Ishikawa (cell line): ENCODE measurements around the gene HTR3D.

Source experiments
- CEBPB ChIP-seq: IDR thresholded peaks from 2 replicates; pipeline ENCODE4 v1.6.1; 2012
- CREB1 ChIP-seq: IDR thresholded peaks from 2 replicates; pipeline ENCODE4 v1.6.1; 2012; ENCODE audit warnings: low read depth
- EGR1 ChIP-seq: IDR thresholded peaks from 2 replicates; pipeline ENCODE4 v1.6.1; 2012
- EP300 ChIP-seq: IDR thresholded peaks from 2 replicates; pipeline ENCODE4 v1.6.1; 2012; ENCODE audit warnings: borderline replicate concordance
- FOXM1 ChIP-seq: IDR thresholded peaks from 2 replicates; pipeline ENCODE4 v1.6.1; 2012; ENCODE audit warnings: low read depth, borderline replicate concordance
- NFIC ChIP-seq: IDR thresholded peaks from 2 replicates; pipeline ENCODE4 v1.6.1; 2012
- RAD21 ChIP-seq: IDR thresholded peaks from 2 replicates; pipeline ENCODE4 v1.6.1; 2012; ENCODE audit warnings: low read depth
- REST ChIP-seq: IDR thresholded peaks from 2 replicates; pipeline ENCODE4 v1.6.1; 2012; ENCODE audit warnings: low read depth, mild to moderate bottlenecking
- TAF1 ChIP-seq: IDR thresholded peaks from 2 replicates; pipeline ENCODE4 v1.6.1; 2012; ENCODE audit warnings: low read depth, mild to moderate bottlenecking
- TCF12 ChIP-seq: IDR thresholded peaks from 2 replicates; pipeline ENCODE4 v1.6.1; 2012; ENCODE audit warnings: low read depth
- TEAD4 ChIP-seq: IDR thresholded peaks from 2 replicates; pipeline ENCODE4 v1.6.1; 2012
- USF1 ChIP-seq: IDR thresholded peaks from 2 replicates; pipeline ENCODE4 v1.6.1; 2012
- YY1 ChIP-seq: IDR thresholded peaks from 2 replicates; pipeline ENCODE4 v1.6.1; 2012; ENCODE audit warnings: low read depth
- ZBTB7A ChIP-seq: IDR thresholded peaks from 2 replicates; pipeline ENCODE4 v1.6.1; 2012; ENCODE audit warnings: low read depth
- TF ChIP-seq, protein P1 (sequence below): IDR thresholded peaks from 2 replicates; pipeline ENCODE4 v1.6.1; 2012

The HTR3D gene

GRCh38 chr3:184018424-184018973 is 13.0 kb upstream of the HTR3D start:
- no peak for TF ChIP-seq NFIC
- no peak for TF ChIP-seq EGR1
- TF ChIP-seq TCF12, result no peak
- no peak for TF ChIP-seq CREB1
- TF ChIP-seq EP300, result no peak
- TF ChIP-seq FOXM1, result no peak
- no peak for TF ChIP-seq TEAD4
- no peak for TF ChIP-seq TAF1
- TF ChIP-seq, protein P1, sequence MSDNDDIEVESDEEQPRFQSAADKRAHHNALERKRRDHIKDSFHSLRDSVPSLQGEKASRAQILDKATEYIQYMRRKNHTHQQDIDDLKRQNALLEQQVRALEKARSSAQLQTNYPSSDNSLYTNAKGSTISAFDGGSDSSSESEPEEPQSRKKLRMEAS, result no peak
- TF ChIP-seq REST, result no peak
- no peak for TF ChIP-seq USF1
- TF ChIP-seq RAD21, result no peak
- TF ChIP-seq ZBTB7A, result no peak
- no peak for TF ChIP-seq CEBPB

DNA sequence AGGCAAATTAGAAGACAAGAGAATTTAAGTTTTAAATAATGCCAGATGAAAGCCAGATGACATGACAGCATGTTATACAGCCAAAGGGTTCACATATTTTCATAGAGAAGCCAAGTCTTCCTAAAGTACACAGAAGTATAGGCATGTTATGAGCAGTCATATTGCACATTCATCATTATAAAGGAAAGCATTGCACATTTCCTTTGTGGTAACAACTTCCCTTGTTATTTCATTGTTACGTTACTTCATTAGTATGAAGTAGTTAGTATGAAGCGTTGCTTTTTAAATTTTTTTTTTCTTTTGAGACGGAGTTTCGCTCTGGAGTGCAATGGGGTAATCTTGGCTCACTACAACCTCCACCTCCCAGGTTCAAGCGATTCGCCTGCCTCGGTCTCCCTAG is 9.2 kb upstream of the HTR3D start:
- TF ChIP-seq TEAD4 (no peak), RAD21 (no peak), TCF12 (no peak), USF1 (no peak), NFIC (no peak)

- TF ChIP-seq YY1 (no peak), REST (no peak), RAD21 (no peak), TEAD4 (no peak)
Observed at GRCh38 chr3:184029443-184029842, 2.1 kb upstream of the HTR3D start.

DNA sequence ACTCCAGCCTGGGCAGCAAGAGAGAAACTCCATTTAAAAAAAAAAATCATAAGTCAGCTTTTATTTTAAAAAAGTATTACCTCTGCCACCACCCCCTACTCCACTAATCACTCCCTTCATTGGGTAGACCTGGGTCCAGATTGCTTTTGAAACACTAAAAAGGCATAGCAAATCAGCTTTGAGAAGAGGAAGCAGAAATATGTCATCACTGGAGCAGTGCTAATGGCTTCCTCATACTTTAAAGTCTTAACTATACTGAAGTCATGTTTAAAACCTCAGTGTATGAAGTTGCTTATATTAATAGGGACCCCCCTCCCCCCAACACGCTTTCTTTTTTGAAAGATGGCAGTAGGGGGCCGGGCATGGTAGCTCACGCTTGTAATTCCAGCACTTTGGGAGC is 1.0 kb upstream of the HTR3D start:
- TF ChIP-seq REST (no peak), RAD21 (no peak), TCF12 (no peak)

DNA sequence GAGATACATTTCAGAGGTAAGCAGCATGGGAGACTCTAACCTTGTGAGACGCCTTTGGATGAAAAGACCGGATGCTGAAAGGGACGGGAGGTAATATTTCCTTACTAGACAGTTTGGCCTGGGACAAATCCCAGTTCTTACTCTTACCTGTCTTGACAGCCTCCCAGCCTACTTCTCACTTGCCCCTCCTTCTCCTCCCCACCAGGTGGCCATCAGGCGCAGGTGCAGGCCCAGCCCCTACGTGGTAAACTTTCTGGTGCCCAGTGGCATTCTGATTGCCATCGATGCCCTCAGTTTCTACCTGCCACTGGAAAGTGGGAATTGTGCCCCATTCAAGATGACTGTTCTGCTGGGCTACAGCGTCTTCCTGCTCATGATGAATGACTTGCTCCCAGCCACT is 6.3 kb downstream of the HTR3D start:
- TF ChIP-seq USF1 (no peak), RAD21 (no peak), CREB1 (no peak), NFIC (no peak), ZBTB7A (no peak), EGR1 (no peak), TEAD4 (no peak), FOXM1 (no peak), TCF12 (no peak), EP300 (no peak), CEBPB (no peak), YY1 (no peak), TAF1 (no peak), REST (no peak)
- TF ChIP-seq, protein P1, result no peak
